GM19467 (cell line): ENCODE measurements around the gene SMIM20.

Experiments
- ATAC-seq: cut with Tn5 transposase; IDR thresholded peaks from one replicate; pipeline ENCODE4 v1.9.1; 2021; ENCODE audit warnings: mild to moderate bottlenecking, moderate library complexity; ENCODE audit not compliant: unreplicated experiment

SMIM20 gene

GRCh38 chr4:25951390-25951952 is 37.5 kb downstream of the SMIM20 start:
- no peak for ATAC-seq

GRCh38 chr4:25953740-25954139 is 39.7 kb downstream of the SMIM20 start:
- ATAC-seq = no peak

GRCh38 chr4:25954293-25954904 is 40.4 kb downstream of the SMIM20 start:
- ATAC-seq = no peak

- no peak for ATAC-seq
Observed at GRCh38 chr4:25955705-25956104, 41.7 kb downstream of the SMIM20 start.

GRCh38 chr4:25956260-25956659 is 42.2 kb downstream of the SMIM20 start:
- no peak for ATAC-seq

GRCh38 chr4:25958110-25958509 is 44.1 kb downstream of the SMIM20 start:
- ATAC-seq = no peak

- no peak for ATAC-seq
Observed at GRCh38 chr4:25962393-25962792, 48.4 kb downstream of the SMIM20 start.

GRCh38 chr4:25965629-25966028 is 51.6 kb downstream of the SMIM20 start:
- ATAC-seq = no peak

- no peak for ATAC-seq
Observed at GRCh38 chr4:25966171-25966570, 52.2 kb downstream of the SMIM20 start.

GRCh38 chr4:25969374-25970155 is 55.5 kb downstream of the SMIM20 start:
- ATAC-seq = no peak

GRCh38 chr4:25970226-25970675 is 56.2 kb downstream of the SMIM20 start:
- peak; percentile 60 for ATAC-seq

- no peak for ATAC-seq
Observed at GRCh38 chr4:25970691-25971432, 56.8 kb downstream of the SMIM20 start.

- ATAC-seq = no peak
Observed at GRCh38 chr4:25972366-25972765, 58.3 kb downstream of the SMIM20 start.

GRCh38 chr4:25972984-25973745 is 59.1 kb downstream of the SMIM20 start:
- ATAC-seq = no peak

GRCh38 chr4:25976780-25977179 is 62.8 kb downstream of the SMIM20 start:
- no peak for ATAC-seq

- no peak for ATAC-seq
Observed at GRCh38 chr4:25977397-25978170, 63.6 kb downstream of the SMIM20 start.

GRCh38 chr4:25978327-25978726 is 64.3 kb downstream of the SMIM20 start:
- no peak for ATAC-seq
